HG02571 (cell line): ENCODE data around the gene HMGCLL1.

Experiments
- ATAC-seq: cut with Tn5 transposase; IDR thresholded peaks from one replicate; pipeline ENCODE4 v1.9.1; 2021; ENCODE audit warnings: mild to moderate bottlenecking, moderate library complexity; ENCODE audit not compliant: unreplicated experiment

HMGCLL1 gene

GRCh38 chr6:55536391-55536956 is 42.5 kb downstream of the HMGCLL1 start:
- ATAC-seq, result no peak

GRCh38 chr6:55531496-55531895 is 47.5 kb downstream of the HMGCLL1 start:
- no peak for ATAC-seq

GRCh38 chr6:55530931-55531330 is 48.1 kb downstream of the HMGCLL1 start:
- ATAC-seq, result no peak

GRCh38 chr6:55528624-55529023 is 50.4 kb downstream of the HMGCLL1 start:
- ATAC-seq, result no peak

DNA sequence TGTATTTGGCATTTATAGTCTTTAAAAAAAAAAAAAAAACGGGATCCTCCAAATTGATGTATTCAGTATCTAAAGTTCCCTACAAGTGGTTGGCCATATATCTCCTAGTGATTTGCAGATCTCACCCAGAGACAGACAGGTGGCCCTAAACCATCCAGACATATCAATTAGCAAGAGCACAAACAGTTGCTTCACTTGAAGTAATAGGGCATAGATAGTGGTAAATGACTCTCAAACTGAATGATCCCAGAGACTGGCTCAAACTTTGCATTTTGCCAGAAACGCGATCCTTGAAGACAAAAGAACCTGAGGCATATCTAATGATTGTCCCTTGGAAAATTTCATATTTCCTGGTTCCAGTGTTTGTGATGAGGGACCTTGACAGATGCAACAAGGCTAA is 54.6 kb downstream of the HMGCLL1 start:
- no peak for ATAC-seq

GRCh38 chr6:55518529-55519060 is 60.4 kb downstream of the HMGCLL1 start:
- no peak for ATAC-seq

DNA sequence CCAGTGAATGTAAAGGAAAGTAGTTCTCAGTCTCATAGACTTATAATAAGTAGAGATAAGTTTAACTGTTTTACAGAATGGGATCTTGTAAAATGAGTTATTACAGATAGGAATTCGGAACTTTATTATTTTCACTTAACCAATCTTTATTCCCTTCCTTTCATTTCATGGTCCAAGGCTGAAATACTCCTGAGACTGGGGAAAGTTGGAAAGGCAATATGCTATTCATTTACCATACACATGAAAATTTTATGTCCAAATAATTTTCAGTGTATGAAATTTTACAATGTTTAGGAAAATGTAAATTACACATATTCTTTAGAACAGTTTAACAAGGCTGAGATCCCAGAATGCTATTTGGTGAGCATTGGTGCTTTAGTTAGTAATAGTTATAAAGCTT is 62.3 kb downstream of the HMGCLL1 start:
- no peak for ATAC-seq

- no peak for ATAC-seq
Measured at GRCh38 chr6:55512904-55513303, 66.1 kb downstream of the HMGCLL1 start.

DNA sequence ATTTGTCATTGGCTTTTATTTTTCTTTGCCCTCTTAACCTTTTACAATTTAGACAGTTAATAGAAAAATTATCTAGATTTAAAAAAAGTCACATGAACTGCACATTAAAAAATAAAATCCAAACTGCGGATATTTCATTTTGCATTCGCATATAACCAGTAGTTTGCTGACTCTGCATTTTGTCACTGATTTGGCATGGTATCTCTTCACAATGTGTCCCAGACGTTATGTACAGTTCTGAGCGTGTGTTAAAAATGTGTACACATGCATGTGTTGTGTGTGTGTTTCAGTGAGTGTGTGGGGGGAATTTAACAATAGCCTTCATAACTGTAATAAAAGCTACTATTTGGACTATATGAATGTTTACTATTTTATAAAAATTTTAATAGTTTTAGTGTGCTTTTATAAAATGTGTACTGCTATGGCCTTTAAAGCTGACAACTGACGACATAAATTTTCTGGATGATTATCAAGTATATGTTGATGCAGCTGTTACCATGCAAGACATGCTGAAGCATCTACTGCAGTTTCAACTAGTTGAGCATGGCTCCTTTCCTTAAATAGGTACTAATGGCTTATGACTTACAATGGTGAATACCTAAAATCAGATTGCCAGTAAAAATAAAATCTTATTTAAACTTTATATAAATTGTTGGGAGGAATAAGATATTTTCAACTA is 67.7 kb downstream of the HMGCLL1 start:
- no peak for ATAC-seq

- ATAC-seq, result no peak
Measured at GRCh38 chr6:55499591-55499990, 79.4 kb downstream of the HMGCLL1 start.

- no peak for ATAC-seq
Measured at GRCh38 chr6:55497694-55498093, 81.3 kb downstream of the HMGCLL1 start.

GRCh38 chr6:55496201-55496600 is 82.8 kb downstream of the HMGCLL1 start:
- no peak for ATAC-seq

GRCh38 chr6:55495277-55495676 is 83.7 kb downstream of the HMGCLL1 start:
- ATAC-seq, result no peak

DNA sequence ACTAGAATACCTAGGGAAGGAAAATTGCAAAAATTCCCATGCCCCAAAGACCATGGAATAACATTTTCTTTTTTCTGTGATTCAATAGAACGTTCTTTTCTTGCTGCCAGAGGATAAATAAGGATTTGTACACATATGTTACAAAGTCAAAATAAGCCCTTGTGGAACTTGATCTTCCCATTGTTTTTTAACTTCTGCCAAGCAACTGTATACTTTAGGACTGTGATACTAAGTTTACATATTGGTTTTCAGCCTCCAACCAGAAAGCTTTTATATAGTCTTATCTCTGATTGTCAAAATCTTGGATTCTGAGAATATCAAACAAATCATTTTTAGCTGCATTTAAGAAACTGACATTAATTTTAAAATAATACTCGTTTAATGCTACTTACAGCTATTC is 84.6 kb downstream of the HMGCLL1 start:
- no peak for ATAC-seq

- ATAC-seq, result no peak
Measured at GRCh38 chr6:55492259-55492658, 86.7 kb downstream of the HMGCLL1 start.

- no peak for ATAC-seq
Measured at GRCh38 chr6:55490871-55491270, 88.1 kb downstream of the HMGCLL1 start.

- ATAC-seq, result no peak
Measured at GRCh38 chr6:55474382-55474781, 104.6 kb downstream of the HMGCLL1 start.

DNA sequence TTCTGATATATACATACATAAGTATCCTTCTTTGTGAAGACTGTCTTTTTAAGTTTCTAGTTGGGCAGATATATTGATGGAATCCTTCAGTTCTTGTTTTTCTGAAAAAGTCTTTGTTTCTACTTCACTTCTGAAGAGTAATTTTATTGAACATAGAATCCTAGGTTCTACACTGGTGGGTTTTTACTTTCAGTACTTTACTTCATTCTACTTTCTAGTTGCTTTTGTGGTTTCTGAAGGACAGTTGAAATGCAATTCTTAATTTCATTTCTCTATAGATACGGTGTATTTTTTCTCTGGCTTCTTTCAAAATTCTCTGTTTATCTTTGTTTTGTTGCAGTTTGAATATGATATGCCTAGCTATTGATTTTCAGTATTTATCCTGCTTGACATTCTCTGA is 105.3 kb downstream of the HMGCLL1 start:
- ATAC-seq, result no peak

GRCh38 chr6:55469951-55470366 is 109.0 kb downstream of the HMGCLL1 start:
- no peak for ATAC-seq

- no peak for ATAC-seq
Measured at GRCh38 chr6:55456016-55456415, 123.0 kb downstream of the HMGCLL1 start.

DNA sequence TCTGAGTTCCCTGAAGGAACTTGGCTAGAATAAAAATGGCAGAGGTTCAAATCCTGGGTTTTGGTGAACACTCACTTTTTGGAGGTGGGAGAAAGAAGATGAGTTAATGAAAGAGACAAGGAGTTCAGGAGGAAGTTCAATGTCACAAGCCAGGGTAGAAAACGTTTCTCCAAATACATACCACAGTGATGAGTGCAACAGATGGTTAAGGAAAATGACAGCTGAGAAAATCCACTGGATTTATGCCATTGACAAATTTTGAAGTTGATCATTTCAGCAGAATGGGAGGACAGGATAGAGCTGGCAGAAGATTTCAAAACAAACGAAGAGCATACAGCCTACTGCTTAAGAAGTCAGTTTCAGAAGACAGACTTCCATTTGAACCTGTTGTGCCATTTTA is 129.0 kb downstream of the HMGCLL1 start:
- no peak for ATAC-seq

DNA sequence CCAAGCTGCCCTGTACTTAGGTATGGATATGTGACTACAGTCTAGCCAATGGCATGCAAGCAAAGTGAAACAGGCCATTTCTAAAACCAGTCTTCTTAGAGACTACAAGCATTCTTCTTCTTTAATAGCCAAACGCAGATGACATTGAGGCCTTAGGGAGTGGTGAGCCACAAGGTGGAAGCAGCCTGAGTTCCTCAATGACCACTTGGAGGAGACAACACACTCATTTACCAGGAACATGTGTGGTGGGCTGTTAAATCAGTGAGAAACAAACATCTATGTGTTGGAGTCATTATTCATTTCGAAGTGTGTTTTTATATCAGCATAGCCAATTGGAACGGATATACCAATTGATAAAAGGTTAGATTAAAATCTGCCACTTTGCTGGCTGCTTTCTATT is 129.8 kb downstream of the HMGCLL1 start:
- ATAC-seq, result no peak

GRCh38 chr6:55448451-55448850 is 130.5 kb downstream of the HMGCLL1 start:
- no peak for ATAC-seq
